ENCODE data around the gene CES4A.

DNA sequence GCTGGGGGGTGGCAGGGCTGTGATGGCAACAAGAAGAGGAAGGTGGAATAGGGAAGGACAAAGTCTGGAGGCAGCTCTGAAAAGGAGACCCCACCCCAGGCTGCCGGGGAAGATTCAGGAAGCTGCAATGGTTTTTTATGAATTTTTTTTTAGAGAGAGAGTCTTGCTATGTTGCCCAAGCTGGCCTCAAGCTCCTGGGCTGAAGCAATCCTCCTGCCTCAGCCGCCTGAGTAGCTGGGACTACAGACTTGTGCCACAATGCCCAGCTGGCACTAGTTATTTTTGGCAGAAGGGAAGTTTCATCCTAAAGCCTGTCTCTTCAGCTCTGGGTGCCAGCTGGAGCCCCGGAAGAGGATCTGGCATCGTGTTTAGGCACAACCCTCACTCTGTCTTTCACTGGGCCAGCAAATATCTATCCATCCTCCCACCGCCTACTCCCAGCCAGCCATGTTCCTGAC lies 28.7 kb upstream of the CES4A start:
- TF ChIP-seq, protein P1, sequence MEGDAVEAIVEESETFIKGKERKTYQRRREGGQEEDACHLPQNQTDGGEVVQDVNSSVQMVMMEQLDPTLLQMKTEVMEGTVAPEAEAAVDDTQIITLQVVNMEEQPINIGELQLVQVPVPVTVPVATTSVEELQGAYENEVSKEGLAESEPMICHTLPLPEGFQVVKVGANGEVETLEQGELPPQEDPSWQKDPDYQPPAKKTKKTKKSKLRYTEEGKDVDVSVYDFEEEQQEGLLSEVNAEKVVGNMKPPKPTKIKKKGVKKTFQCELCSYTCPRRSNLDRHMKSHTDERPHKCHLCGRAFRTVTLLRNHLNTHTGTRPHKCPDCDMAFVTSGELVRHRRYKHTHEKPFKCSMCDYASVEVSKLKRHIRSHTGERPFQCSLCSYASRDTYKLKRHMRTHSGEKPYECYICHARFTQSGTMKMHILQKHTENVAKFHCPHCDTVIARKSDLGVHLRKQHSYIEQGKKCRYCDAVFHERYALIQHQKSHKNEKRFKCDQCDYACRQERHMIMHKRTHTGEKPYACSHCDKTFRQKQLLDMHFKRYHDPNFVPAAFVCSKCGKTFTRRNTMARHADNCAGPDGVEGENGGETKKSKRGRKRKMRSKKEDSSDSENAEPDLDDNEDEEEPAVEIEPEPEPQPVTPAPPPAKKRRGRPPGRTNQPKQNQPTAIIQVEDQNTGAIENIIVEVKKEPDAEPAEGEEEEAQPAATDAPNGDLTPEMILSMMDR (IDR thresholded peaks at IDR 0.05): no peak
- no peak for TF ChIP-seq POLR2A (IDR thresholded peaks at IDR 0.05)
